Chondrocyte (in vitro differentiated cells): ENCODE data around the gene KLHL17. TPM values are rescaled to one million over a fixed set of nuclear protein-coding genes. Genes with fewer than 3 reads are reported as not detected.

Experiments
- DNase-seq: peaks from one replicate; pipeline ENCODE4 v3.0.0; 2021; ENCODE audit warnings: mixed read lengths, low spot score
- H3K27ac Mint-ChIP-seq: one replicate; pipeline ENCODE4 v1.8.0; 2021; ENCODE audit warnings: mild to moderate bottlenecking, moderate library complexity, mixed read lengths; ENCODE audit not compliant: unreplicated experiment
- H3K27me3 Mint-ChIP-seq: 2 replicates; pipeline ENCODE4 v1.8.0; 2021; ENCODE audit warnings: low read depth, mixed read lengths
- H3K36me3 Mint-ChIP-seq: 2 replicates; pipeline ENCODE4 v1.8.0; 2021; ENCODE audit warnings: low read depth, mixed read lengths
- H3K4me1 Mint-ChIP-seq: 2 replicates; pipeline ENCODE4 v1.8.0; 2021; ENCODE audit warnings: low read depth, mild to moderate bottlenecking, mixed read lengths
- H3K4me3 Mint-ChIP-seq: one replicate; pipeline ENCODE4 v1.8.0; 2021; ENCODE audit warnings: mild to moderate bottlenecking, moderate library complexity, mixed read lengths; ENCODE audit not compliant: unreplicated experiment
- H3K9me3 Mint-ChIP-seq: 2 replicates; pipeline ENCODE4 v1.8.0; 2021; ENCODE audit warnings: low read depth, mixed read lengths
- CTCF ChIP-seq: fragments of 200-600 bp; sonication (generic); IDR thresholded peaks from 2 replicates; pipeline ENCODE4 v1.5.0; 2021; ENCODE audit warnings: antibody characterized with exemption, mild to moderate bottlenecking, moderate library complexity
- total RNA-seq: library from RNA; stranded (reverse); gene quantifications from 3 replicates; pipeline ENCODE4 v1.2.1, GENCODE V29; 2021

The KLHL17 gene
- total RNA-seq, 1 donor from 2014 or later = 19.1 TPM

GRCh38 chr1:932173-932510 lies 28.2 kb upstream of the KLHL17 start:
- Mint-ChIP-seq H3K27ac (no peak overlapping the region), H3K27me3 (no peaks in the 10 kb centered on the region), H3K4me1 (peaks cover 11% of the 10 kb centered on the region), H3K36me3 (no peaks in the 10 kb centered on the region), H3K4me3 (no peak overlapping the region), H3K9me3 (no peaks in the 10 kb centered on the region)
- DNase-seq = no peak
- no peak for TF ChIP-seq CTCF

- H3K9me3 Mint-ChIP-seq = no peaks in the 10 kb centered on the region
- H3K36me3 Mint-ChIP-seq = no peaks in the 10 kb centered on the region
- H3K27me3 Mint-ChIP-seq = no peaks in the 10 kb centered on the region
- no peak overlapping the region for H3K27ac Mint-ChIP-seq
- TF ChIP-seq CTCF = no peak
- no peak overlapping the region for H3K4me3 Mint-ChIP-seq
- H3K4me1 Mint-ChIP-seq = peaks cover 15% of the 10 kb centered on the region
- no peak for DNase-seq
Observed at GRCh38 chr1:932776-933602, 27.4 kb upstream of the KLHL17 start.

- Mint-ChIP-seq H3K4me3 (no peak overlapping the region), H3K27ac (no peak overlapping the region), H3K27me3 (no peaks in the 10 kb centered on the region), H3K36me3 (no peaks in the 10 kb centered on the region), H3K4me1 (peaks cover 20% of the 10 kb centered on the region), H3K9me3 (no peaks in the 10 kb centered on the region)
- DNase-seq = no peak
- TF ChIP-seq CTCF = no peak
Observed at GRCh38 chr1:933603-933940, 26.8 kb upstream of the KLHL17 start.

- Mint-ChIP-seq H3K9me3 (no peaks in the 10 kb centered on the region), H3K4me1 (peaks cover 22% of the 10 kb centered on the region), H3K4me3 (no peak overlapping the region), H3K27me3 (no peaks in the 10 kb centered on the region), H3K36me3 (no peaks in the 10 kb centered on the region), H3K27ac (no peak overlapping the region)
- DNase-seq = no peak
- no peak for TF ChIP-seq CTCF
Observed at GRCh38 chr1:934991-935750, 25.2 kb upstream of the KLHL17 start.

- no peaks in the 10 kb centered on the region for H3K27me3 Mint-ChIP-seq
- H3K9me3 Mint-ChIP-seq = no peaks in the 10 kb centered on the region
- no peak for TF ChIP-seq CTCF
- H3K4me3 Mint-ChIP-seq = no peak overlapping the region
- H3K27ac Mint-ChIP-seq = no peak overlapping the region
- no peaks in the 10 kb centered on the region for H3K36me3 Mint-ChIP-seq
- H3K4me1 Mint-ChIP-seq = peaks cover 22% of the 10 kb centered on the region
- DNase-seq = no peak
Observed at GRCh38 chr1:935751-936231, 24.6 kb upstream of the KLHL17 start.
